GM18951 (cell line): ENCODE results near the gene TIMM22.
A peak's percentile ranks its signal among the peaks of the same experiment; 100 is the strongest.
"Not testable (repeated sequence)": the region's sequence is repeated elsewhere in the genome, so short reads cannot be mapped to it uniquely, and the experiment has no call there.

ENCODE experiments used
- POLR2A ChIP-seq: IDR thresholded peaks from 4 replicates; pipeline ENCODE4 v1.6.1; 2011; ENCODE audit warnings: mild to moderate bottlenecking; ENCODE audit not compliant: insufficient read length, insufficient read depth; ENCODE audit errors: extremely low read depth
- in situ Hi-C: fragments of 300-500 bp; cut with MboI; formaldehyde crosslinking; loops from one replicate; pipeline ENCODE4 v1.12.0; 2022; ENCODE audit warnings: low sequenced_read_pairs, mixed read lengths, inconsistent platforms; ENCODE audit not compliant: unreplicated experiment

The TIMM22 gene

GRCh38 chr17:996554-997344 lies at the start of gene TIMM22:
TIMM22 (plus strand) TSS chr17:997129; CDS start chr17:997143, 14 bp downstream.
- TF ChIP-seq POLR2A, result peak; percentile 92
- in situ Hi-C loops, result loop anchor here (25.0 kb wide), 1 partner anchor 459 kb away; no protein-coding TSS in a partner anchor

- in situ Hi-C loops, result no loop called here
- TF ChIP-seq POLR2A, result no peak
These were observed 48.6 kb upstream of the TIMM22 start for GRCh38 chr17:948284-948852.

- no peak for TF ChIP-seq POLR2A
- in situ Hi-C loops, result no loop called here
These were observed 47.2 kb upstream of the TIMM22 start for GRCh38 chr17:949623-950303.

GRCh38 chr17:951325-952132 lies 45.4 kb upstream of the TIMM22 start:
- in situ Hi-C loops, result no loop called here
- TF ChIP-seq POLR2A, result no peak

GRCh38 chr17:952592-952991 lies 44.3 kb upstream of the TIMM22 start:
- in situ Hi-C loops, result not testable (repeated sequence)

GRCh38 chr17:953767-954166 lies 43.2 kb upstream of the TIMM22 start:
- in situ Hi-C loops, result no loop called here
- TF ChIP-seq POLR2A, result no peak

- TF ChIP-seq POLR2A, result no peak
- in situ Hi-C loops, result no loop called here
These were observed 42.3 kb upstream of the TIMM22 start for GRCh38 chr17:954431-955164.

- in situ Hi-C loops, result no loop called here
- no peak for TF ChIP-seq POLR2A
These were observed 40.0 kb upstream of the TIMM22 start for GRCh38 chr17:956905-957304.

- in situ Hi-C loops, result no loop called here
- TF ChIP-seq POLR2A, result no peak
These were observed 39.0 kb upstream of the TIMM22 start for GRCh38 chr17:957856-958421.

GRCh38 chr17:958712-959451 lies 38.0 kb upstream of the TIMM22 start:
- in situ Hi-C loops, result no loop called here
- TF ChIP-seq POLR2A, result no peak

GRCh38 chr17:962166-962565 lies 34.8 kb upstream of the TIMM22 start:
- no peak for TF ChIP-seq POLR2A
- in situ Hi-C loops, result no loop called here

GRCh38 chr17:962670-963069 lies 34.3 kb upstream of the TIMM22 start:
- no peak for TF ChIP-seq POLR2A
- in situ Hi-C loops, result no loop called here
